Measurements from ENCODE around the gene MRPL9. TPM values are rescaled to one million over a fixed set of nuclear protein-coding genes. Genes with fewer than 3 reads are reported as not detected.

The MRPL9 gene
- total and polyA plus RNA-seq, 10 donors = 55.4 to 92.6 (median 68.6) TPM

GRCh38 chr1:151759241-151759640 is 4.1 kb downstream of the MRPL9 start:
- H3K4me3 ChIP-seq = no peak overlapping the region
- H3K27ac ChIP-seq = no peak overlapping the region
- peaks cover 8 to 21% (median 17%) of the 10 kb centered on the region in 6 donors for H3K4me1 ChIP-seq
- H3K36me3 ChIP-seq = peaks cover 0 to 75% (median 51%) of the 10 kb centered on the region in 6 donors
- TF ChIP-seq CTCF (IDR thresholded peaks at IDR 0.05 in 8 of 11, conservative IDR thresholded peaks at IDR 0.05 in 3 of 11) (no peak), POLR2A (IDR thresholded peaks at IDR 0.05) (no peak), POLR2AphosphoS5 (IDR thresholded peaks at IDR 0.05) (no peak)
- no peaks in the 10 kb centered on the region for H3K9me3 ChIP-seq
- intact Hi-C loops (cut with DNase I; ENCODE audit: low total_unique reads) = no loop called here
- H3K27me3 ChIP-seq (replicated peaks in 1 of 7) = no peaks in the 10 kb centered on the region
- DNase-seq = no peak

- peaks cover 0 to 65% (median 42%) of the 10 kb centered on the region in 6 donors for H3K36me3 ChIP-seq
- no peaks in the 10 kb centered on the region for H3K27me3 ChIP-seq (replicated peaks in 1 of 7)
- TF ChIP-seq CTCF (IDR thresholded peaks at IDR 0.05 in 8 of 11, conservative IDR thresholded peaks at IDR 0.05 in 3 of 11) = no peak
- TF ChIP-seq POLR2A (IDR thresholded peaks at IDR 0.05) = no peak
- no peak for TF ChIP-seq POLR2AphosphoS5 (IDR thresholded peaks at IDR 0.05)
- no peaks in the 10 kb centered on the region for H3K9me3 ChIP-seq
- DNase-seq = no peak
- no peak overlapping the region for H3K4me3 ChIP-seq
- H3K4me1 ChIP-seq = no peaks in the 10 kb centered on the region
- H3K27ac ChIP-seq = no peak overlapping the region
- WGBS, 5 donors = 63 to 83% (median 77%) methylated on average over 1 of the region's 1 CpG
- intact Hi-C loops (cut with DNase I; ENCODE audit: low total_unique reads) = no loop called here
Observed at GRCh38 chr1:151756291-151756690, 7.0 kb downstream of the MRPL9 start.

GRCh38 chr1:151741516-151741915 is 21.8 kb downstream of the MRPL9 start:
- WGBS, 5 donors = 85 to 91% (median 87%) methylated on average over 4 of the region's 4 CpGs
- DNase-seq = no peak
- no peak for TF ChIP-seq CTCF (IDR thresholded peaks at IDR 0.05 in 8 of 11, conservative IDR thresholded peaks at IDR 0.05 in 3 of 11)
- TF ChIP-seq POLR2A (IDR thresholded peaks at IDR 0.05) = no peak
- H3K36me3 ChIP-seq = no peaks in the 10 kb centered on the region
- H3K9me3 ChIP-seq = peaks cover 0 to 22% (median 16%) of the 10 kb centered on the region in 8 donors
- H3K27me3 ChIP-seq (replicated peaks in 1 of 7) = no peaks in the 10 kb centered on the region
- no peak overlapping the region for H3K4me3 ChIP-seq
- H3K4me1 ChIP-seq = no peaks in the 10 kb centered on the region
- H3K27ac ChIP-seq = no peak overlapping the region
- intact Hi-C loops (cut with DNase I; ENCODE audit: low total_unique reads) = no loop called here

- 59 to 78% (median 70%) methylated on average over 3 of the region's 3 CpGs for WGBS, 5 donors
- no peak overlapping the region for H3K4me3 ChIP-seq
- no peaks in the 10 kb centered on the region for H3K36me3 ChIP-seq
- DNase-seq = no peak
- H3K27me3 ChIP-seq (replicated peaks in 1 of 7) = no peaks in the 10 kb centered on the region
- TF ChIP-seq POLR2AphosphoS5 (IDR thresholded peaks at IDR 0.05) = no peak
- no peak for TF ChIP-seq POLR2A (IDR thresholded peaks at IDR 0.05)
- no peak for TF ChIP-seq CTCF (IDR thresholded peaks at IDR 0.05 in 8 of 11, conservative IDR thresholded peaks at IDR 0.05 in 3 of 11)
- peaks cover 0 to 3% (median 0%) of the 10 kb centered on the region in 6 donors for H3K4me1 ChIP-seq
- H3K27ac ChIP-seq = no peak overlapping the region
- intact Hi-C loops (cut with DNase I; ENCODE audit: low total_unique reads) = loop anchor here (5.0 to 10.0 kb wide), 2 partner anchors 147 to 295 kb away; no protein-coding TSS in a partner anchor
- peaks cover 0 to 24% (median 16%) of the 10 kb centered on the region in 8 donors for H3K9me3 ChIP-seq
Observed at GRCh38 chr1:151739590-151740355, 23.5 kb downstream of the MRPL9 start.
